ENCODE measurements around the gene ZCCHC7. TPM values are rescaled to one million over a fixed set of nuclear protein-coding genes. Genes with fewer than 3 reads are reported as not detected.

The ZCCHC7 gene
- total and polyA plus RNA-seq, 4 donors: 3.3 to 9.7 (median 7.6) TPM

DNA sequence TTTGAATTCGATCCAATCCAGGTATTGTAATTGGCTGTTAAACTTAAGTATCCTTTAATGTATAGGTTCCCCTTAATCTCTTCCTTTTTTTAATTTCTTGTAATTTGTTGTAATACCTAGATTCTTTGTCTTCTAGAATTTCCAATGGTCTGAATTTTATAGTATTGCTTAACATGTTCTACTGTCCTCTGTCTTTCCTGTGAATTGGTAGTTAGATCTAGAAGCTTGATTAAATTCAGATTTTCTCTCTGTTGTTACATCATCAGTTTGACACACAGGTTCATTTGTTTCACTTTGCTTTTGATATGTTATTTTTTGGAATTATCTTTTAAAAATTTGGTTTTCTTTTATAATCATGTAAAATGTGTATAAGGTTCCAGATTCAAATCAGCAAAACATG lies 13.8 kb downstream of the ZCCHC7 start (continued):
- TF ChIP-seq, protein P1, sequence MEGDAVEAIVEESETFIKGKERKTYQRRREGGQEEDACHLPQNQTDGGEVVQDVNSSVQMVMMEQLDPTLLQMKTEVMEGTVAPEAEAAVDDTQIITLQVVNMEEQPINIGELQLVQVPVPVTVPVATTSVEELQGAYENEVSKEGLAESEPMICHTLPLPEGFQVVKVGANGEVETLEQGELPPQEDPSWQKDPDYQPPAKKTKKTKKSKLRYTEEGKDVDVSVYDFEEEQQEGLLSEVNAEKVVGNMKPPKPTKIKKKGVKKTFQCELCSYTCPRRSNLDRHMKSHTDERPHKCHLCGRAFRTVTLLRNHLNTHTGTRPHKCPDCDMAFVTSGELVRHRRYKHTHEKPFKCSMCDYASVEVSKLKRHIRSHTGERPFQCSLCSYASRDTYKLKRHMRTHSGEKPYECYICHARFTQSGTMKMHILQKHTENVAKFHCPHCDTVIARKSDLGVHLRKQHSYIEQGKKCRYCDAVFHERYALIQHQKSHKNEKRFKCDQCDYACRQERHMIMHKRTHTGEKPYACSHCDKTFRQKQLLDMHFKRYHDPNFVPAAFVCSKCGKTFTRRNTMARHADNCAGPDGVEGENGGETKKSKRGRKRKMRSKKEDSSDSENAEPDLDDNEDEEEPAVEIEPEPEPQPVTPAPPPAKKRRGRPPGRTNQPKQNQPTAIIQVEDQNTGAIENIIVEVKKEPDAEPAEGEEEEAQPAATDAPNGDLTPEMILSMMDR (IDR thresholded peaks at IDR 0.05; ENCODE audit: low read depth, low read length, missing input control): no peak
- TF ChIP-seq RXRA (IDR thresholded peaks at IDR 0.05) (no peak), SP1 (IDR thresholded peaks at IDR 0.05) (no peak)
- TF ChIP-seq, protein P2, sequence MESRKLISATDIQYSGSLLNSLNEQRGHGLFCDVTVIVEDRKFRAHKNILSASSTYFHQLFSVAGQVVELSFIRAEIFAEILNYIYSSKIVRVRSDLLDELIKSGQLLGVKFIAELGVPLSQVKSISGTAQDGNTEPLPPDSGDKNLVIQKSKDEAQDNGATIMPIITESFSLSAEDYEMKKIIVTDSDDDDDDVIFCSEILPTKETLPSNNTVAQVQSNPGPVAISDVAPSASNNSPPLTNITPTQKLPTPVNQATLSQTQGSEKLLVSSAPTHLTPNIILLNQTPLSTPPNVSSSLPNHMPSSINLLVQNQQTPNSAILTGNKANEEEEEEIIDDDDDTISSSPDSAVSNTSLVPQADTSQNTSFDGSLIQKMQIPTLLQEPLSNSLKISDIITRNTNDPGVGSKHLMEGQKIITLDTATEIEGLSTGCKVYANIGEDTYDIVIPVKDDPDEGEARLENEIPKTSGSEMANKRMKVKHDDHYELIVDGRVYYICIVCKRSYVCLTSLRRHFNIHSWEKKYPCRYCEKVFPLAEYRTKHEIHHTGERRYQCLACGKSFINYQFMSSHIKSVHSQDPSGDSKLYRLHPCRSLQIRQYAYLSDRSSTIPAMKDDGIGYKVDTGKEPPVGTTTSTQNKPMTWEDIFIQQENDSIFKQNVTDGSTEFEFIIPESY (IDR thresholded peaks at IDR 0.05): no peak

DNA sequence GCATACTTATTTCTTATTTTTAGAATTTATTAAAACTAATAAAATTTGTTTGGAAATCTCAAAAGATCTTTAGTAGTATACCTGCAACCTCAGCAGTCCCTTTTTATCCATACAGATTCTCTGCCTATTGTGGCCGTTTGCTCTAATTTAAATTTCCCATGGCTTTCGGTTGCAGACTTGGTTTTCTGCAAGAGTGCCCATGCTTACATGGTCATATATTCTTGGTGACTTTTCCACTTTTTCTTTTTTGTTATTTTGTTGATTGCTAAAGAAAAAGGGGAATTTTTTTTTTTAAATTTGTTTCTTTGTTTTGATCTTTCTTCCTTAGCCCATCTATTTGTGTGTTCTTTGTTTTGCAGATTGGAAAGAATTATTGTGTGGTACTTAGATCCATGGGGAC lies 20.6 kb downstream of the ZCCHC7 start:
- peaks cover 0 to 4% (median 0%) of the 10 kb centered on the region in 4 donors for H3K4me1 ChIP-seq (ENCODE audit: control insufficient read depth in 4 of 4, insufficient read depth in 4 of 4, low read length in 3 of 4)
- TF ChIP-seq, protein P3, sequence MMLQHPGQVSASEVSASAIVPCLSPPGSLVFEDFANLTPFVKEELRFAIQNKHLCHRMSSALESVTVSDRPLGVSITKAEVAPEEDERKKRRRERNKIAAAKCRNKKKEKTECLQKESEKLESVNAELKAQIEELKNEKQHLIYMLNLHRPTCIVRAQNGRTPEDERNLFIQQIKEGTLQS (IDR thresholded peaks at IDR 0.05): no peak
- TF ChIP-seq, protein P1 (IDR thresholded peaks at IDR 0.05; ENCODE audit: low read depth, low read length, missing input control): no peak
- no peak for TF ChIP-seq HNF4G (IDR thresholded peaks at IDR 0.05)
- no peak for TF ChIP-seq RAD21 (IDR thresholded peaks at IDR 0.05)
- TF ChIP-seq YY1 (IDR thresholded peaks at IDR 0.05): no peak
- no peak for TF ChIP-seq NR2F2 (IDR thresholded peaks at IDR 0.05)
- TF ChIP-seq FOXA2 (IDR thresholded peaks at IDR 0.05): no peak
- no peaks in the 10 kb centered on the region for H3K27me3 ChIP-seq (ENCODE audit: control insufficient read depth in 4 of 4, insufficient read depth in 4 of 4, low read length in 3 of 4)
- H3K27ac ChIP-seq (ENCODE audit: low read depth in 1 of 2, low read length in 2 of 2): no peak overlapping the region
- no peaks in the 10 kb centered on the region for H3K9me3 ChIP-seq (ENCODE audit: control insufficient read depth in 4 of 4, low read length in 3 of 4)
- 95% methylated on average over 2 of the region's 2 CpGs for WGBS
- no peak for DNase-seq (ENCODE audit: low spot score)
- H3K4me3 ChIP-seq (ENCODE audit: low read depth in 1 of 3, low read length in 3 of 3): no peak overlapping the region
- H3K36me3 ChIP-seq (ENCODE audit: control insufficient read depth in 4 of 4, insufficient read depth in 3 of 4, low read depth in 1 of 4, low read length in 3 of 4): peaks cover 0 to 2% (median 0%) of the 10 kb centered on the region in 4 donors
- no peak overlapping the region for H3K9ac ChIP-seq (ENCODE audit: low read depth in 1 of 2, low read length in 2 of 2)

DNA sequence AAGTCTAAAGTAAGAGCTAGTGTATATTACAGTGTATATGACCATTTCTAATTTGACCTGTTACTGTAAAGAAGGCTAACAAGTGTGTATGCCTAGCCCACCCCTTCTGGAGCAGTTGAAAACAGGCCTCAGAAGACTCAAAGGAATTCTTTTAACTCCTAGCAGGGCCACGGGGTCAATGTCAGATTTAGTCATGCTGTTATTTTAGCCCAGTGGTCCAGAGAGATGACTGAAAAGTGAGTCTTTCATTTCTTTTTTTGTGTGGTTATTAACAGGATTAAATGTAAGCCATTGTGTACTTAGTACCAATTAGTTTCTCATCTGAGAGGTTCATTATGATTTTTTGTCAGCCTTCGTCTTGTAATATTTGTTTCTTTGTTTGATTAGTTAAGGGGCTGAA lies 24.4 kb downstream of the ZCCHC7 start:
- Histone ChIP-seq H3K27me3 (ENCODE audit: control insufficient read depth in 4 of 4, insufficient read depth in 4 of 4, low read length in 3 of 4) (no peaks in the 10 kb centered on the region), H3K9me3 (ENCODE audit: control insufficient read depth in 4 of 4, low read length in 3 of 4) (no peaks in the 10 kb centered on the region), H3K4me3 (ENCODE audit: low read depth in 1 of 3, low read length in 3 of 3) (no peak overlapping the region), H3K4me1 (ENCODE audit: control insufficient read depth in 4 of 4, insufficient read depth in 4 of 4, low read length in 3 of 4) (peaks cover 0 to under 1% (median 0%) of the 10 kb centered on the region in 4 donors), H3K9ac (ENCODE audit: low read depth in 1 of 2, low read length in 2 of 2) (no peak overlapping the region), H3K27ac (ENCODE audit: low read depth in 1 of 2, low read length in 2 of 2) (no peak overlapping the region), H3K36me3 (ENCODE audit: control insufficient read depth in 4 of 4, insufficient read depth in 3 of 4, low read depth in 1 of 4, low read length in 3 of 4) (no peaks in the 10 kb centered on the region)
- DNase-seq (ENCODE audit: low spot score): no peak
- WGBS: 91% methylated on average over 2 of the region's 2 CpGs
- TF ChIP-seq HNF4A (conservative IDR thresholded peaks at IDR 0.05) (no peak), FOXA1 (IDR thresholded peaks at IDR 0.05) (no peak), TAF1 (conservative IDR thresholded peaks at IDR 0.05) (no peak), HNF4G (IDR thresholded peaks at IDR 0.05) (no peak), RXRA (IDR thresholded peaks at IDR 0.05) (no peak), EGR1 (IDR thresholded peaks at IDR 0.05; ENCODE audit: low read depth in 2 of 2) (no peak), SP1 (IDR thresholded peaks at IDR 0.05) (no peak), FOXA2 (IDR thresholded peaks at IDR 0.05) (no peak), GABPA (IDR thresholded peaks at IDR 0.05 in 1 of 2, conservative IDR thresholded peaks at IDR 0.05 in 1 of 2) (no peak), NR2F2 (IDR thresholded peaks at IDR 0.05) (no peak)
- TF ChIP-seq, protein P1 (IDR thresholded peaks at IDR 0.05; ENCODE audit: low read depth, low read length, missing input control): no peak
- TF ChIP-seq, protein P3 (IDR thresholded peaks at IDR 0.05): no peak
- TF ChIP-seq, protein P4, sequence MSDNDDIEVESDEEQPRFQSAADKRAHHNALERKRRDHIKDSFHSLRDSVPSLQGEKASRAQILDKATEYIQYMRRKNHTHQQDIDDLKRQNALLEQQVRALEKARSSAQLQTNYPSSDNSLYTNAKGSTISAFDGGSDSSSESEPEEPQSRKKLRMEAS (IDR thresholded peaks at IDR 0.05): no peak
- TF ChIP-seq, protein P2 (IDR thresholded peaks at IDR 0.05): no peak
